A172 (cell line): ENCODE data around the gene ADNP. TPM values are rescaled to one million over a fixed set of nuclear protein-coding genes. Genes with fewer than 3 reads are reported as not detected.
A peak's percentile ranks its signal among the peaks of the same experiment; 100 is the strongest.
"Not testable (repeated sequence)": the region's sequence is repeated elsewhere in the genome, so short reads cannot be mapped to it uniquely, and the experiment has no call there.

Source experiments
- DNase-seq: peaks from one replicate; pipeline ENCODE4 v3.0.0-alpha.2; 2015; ENCODE audit warnings: low spot score
- total RNA-seq: library from RNA; depleted of rRNA; stranded (reverse); fragments of >200 nt; shearing (Covaris generic); gene quantifications from 2 replicates; pipeline ENCODE4 v1.2.3, GENCODE V29; 2014; rRNA removed

Gene ADNP
- total RNA-seq, result 23.2 and 28.1 TPM in 2 replicates

DNA sequence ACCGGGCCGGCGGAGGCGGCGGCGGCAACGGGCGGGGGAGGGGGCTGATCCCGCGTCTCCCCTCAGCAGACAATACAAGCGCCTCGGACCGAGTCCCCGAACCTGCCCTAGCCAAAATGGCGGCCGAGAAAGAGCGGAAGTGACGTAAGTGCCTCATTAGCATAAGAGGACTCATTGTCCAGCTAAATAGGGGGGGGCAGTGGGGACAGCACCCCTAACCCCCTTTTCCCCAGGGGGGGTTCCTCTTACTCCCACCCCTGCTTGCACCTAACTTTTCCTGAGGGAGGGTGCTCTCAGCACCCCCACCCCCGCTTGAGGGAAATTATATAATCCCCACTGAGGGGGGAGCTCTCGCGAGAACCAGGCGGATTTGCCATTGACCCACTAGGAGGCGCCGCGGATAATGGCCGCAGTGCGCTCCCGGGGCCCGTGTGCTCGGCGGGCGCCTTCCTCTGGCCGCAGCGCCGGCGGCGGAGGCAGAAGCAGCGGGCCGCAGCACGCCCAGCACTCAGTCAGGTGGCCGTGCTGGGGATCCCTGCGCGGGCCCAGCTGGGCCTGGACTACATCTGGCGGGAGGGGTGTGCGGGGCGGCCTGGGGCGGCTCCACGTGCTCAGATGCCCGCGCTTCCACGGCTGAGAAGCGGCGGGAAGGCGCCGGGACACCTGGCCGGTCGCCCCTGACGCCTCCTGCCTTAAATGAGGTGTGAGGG is at the start of gene ADNP:
Gene ADNP, minus strand, starts transcription at position 132 of the 710 bp plus-strand sequence. CDS start 27,441 bp downstream, outside the sequence.
- DNase-seq, result peak; percentile 92

DNA sequence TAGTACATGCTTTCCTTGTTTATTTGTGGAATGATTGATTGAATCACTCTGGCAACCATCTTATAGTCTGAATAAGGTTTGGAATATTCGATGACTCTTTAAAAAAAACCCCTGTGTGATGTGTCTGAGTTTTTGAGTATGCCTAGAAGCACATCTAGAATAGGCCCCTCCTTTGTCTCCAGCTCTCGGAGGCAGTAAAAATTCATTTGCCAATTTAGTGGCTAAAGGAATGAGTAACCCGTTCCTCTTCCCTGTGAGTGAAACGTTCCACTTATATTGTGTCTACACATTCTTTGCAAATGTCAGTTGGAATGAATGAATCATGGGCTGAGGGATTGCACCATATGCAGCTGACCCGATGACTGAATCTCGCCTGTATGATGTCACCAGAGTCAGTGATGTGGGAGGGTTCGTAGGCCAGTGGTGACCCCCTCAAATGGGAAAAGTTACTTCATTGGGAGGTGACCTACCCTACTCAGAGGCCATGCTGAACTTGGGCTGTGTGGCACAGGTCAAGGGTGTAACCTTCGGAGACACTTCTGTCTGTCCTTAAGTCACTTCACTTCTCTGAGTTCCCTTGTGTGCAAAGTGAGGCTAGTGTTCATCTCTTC is 48.9 kb upstream of the ADNP start:
- DNase-seq, result peak; percentile 98

DNA sequence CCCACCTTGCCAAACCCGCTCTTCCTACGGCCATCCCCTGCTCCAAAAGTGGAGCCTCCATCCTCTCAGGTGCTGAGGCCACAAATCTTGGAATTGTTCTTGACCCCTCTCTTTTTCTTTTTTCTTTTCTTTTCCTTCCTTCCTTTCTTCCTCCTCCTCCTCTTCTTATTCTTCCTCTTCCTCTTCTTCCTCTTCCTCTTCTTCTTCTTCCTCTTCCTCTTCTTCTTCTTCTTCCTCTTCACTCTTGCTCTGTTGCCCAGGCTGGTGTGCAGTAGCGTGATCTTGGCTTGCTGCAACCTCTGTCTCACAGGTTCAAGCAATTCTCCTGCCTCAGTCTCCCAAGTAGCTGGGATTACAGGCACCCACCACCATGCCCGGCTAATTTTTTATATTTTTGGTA is 47.3 kb upstream of the ADNP start:
- not testable (repeated sequence) for DNase-seq

DNA sequence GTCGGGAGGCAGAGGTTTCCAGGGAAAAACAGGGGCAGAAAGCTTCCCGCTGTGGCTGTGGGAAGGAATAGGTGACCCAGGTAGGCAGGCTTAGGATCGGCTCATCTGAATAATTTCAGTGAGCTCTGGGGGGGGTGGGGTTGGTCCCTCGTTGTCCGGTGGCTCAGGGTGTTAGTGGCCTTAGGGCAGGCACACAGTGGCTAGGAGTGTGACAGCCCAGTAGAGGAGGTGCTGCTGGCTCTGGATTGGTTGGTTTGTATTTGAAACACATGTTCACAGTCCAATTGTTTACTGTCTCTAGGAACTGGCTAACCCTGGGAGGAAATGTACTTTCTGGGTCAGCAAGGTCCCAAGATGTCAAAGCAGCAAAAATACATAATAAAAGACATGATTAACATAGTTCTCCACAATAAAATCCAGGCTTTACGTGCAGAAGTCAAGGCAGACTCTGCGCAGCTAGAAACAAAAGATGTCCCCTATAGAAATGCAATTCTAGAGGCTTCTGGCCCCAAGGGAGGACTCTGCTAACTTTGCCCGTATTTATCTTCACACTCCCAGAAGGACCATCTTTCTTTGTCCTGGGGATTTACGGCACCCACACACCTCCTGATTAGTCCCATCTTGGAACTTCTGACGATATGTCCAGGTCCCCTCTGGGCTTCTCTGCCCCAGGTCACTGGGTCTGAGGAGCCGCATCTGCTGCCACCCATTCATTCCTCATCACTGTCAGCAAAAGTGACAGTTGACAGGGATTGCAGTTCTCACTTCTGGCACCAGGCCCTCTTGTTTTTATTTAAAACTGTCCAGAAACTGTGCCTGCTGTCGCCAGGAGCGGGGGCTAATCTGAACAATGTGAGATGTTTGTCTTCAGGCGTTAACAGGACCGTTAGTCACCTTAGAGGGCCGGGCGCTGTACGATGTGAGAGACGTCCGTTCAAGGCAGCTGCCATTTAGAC is 46.1 kb upstream of the ADNP start:
- DNase-seq, result no peak

DNA sequence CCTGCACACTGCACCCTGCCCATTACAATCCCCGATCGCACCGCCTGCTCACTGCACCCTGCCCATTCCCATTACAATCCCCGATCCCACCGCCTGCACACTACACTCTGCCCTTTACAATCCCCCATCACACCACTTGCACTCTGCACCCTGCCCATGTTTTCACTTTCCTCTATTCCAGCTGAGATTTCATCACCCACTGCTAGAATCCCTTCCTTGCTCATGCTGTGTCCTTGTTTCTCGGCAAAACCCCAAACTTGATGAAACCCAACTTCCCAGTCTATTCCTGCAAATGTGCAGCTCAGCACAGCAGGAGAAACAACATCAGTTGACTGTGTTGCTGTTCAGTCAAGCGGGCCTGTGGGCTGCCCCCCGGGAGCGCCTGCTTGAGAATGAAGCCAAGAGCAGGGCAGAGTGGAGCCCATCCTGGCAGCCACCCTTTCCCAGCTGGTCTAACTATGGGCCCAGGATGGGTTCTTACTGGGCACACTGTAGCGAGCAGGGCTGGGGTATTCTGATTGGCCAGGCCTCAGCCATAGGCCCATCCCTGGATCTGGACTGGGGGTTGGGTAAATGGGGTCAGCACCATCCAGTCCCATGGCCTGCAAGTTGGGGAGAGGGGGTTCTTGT is 44.6 kb upstream of the ADNP start:
- DNase-seq, result no peak

DNA sequence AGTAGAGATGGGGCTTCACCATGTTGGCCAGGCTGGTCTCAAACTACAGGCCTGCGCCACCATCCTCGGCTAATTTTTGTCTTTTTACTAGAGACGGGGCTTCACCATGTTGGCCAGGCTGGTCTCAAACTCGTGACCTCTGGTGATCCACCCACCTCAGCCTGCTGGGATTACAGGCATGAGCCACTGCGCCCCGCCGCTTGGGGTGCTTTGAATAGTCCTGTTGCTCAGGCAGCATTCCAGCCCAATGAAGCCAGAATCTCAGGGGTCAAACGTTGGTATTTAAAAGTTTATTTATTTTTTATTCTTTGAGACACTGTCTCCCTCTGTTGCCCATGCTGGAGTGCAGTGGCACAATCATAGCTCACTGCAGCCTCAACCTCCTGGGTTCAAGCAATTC is 38.7 kb upstream of the ADNP start:
- no peak for DNase-seq

DNA sequence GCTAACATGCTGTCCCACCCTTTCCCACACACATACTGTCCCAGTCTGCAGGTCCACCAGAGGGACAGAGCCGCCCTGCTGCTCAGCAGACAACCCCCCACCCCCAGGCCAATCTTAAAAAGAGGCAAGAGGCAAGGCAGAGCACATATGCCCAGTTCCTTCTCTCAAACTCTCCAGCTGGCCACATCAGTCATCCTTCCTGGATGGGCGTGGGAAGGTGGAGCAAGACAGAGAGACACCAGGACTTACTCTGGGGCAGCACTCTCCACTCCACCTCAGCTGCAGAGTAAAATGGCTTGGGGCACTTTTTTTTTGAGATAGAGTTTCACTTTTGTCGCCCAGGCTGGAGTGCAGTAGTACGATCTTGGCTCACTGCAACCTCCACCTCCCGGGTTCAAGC is 38.2 kb upstream of the ADNP start:
- no peak for DNase-seq

DNA sequence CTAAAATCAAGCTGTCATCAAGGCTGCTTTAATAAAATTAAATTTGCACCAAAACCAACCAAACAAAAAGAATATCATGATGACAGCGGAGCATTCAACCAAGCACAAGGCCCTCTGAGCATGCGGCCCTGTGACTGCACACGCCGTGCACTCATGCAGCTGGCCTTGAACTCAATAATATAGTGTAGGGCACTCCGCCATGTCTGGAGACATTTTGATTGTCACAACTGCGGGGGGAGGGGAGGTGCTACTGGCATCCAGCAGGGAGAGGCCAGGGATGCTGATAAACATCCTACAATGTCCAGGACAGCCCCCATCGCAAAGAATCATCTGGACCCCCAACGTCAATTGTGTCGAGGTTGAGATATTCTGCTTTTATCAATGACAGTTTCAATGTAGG is 37.1 kb upstream of the ADNP start:
- DNase-seq, result no peak

DNA sequence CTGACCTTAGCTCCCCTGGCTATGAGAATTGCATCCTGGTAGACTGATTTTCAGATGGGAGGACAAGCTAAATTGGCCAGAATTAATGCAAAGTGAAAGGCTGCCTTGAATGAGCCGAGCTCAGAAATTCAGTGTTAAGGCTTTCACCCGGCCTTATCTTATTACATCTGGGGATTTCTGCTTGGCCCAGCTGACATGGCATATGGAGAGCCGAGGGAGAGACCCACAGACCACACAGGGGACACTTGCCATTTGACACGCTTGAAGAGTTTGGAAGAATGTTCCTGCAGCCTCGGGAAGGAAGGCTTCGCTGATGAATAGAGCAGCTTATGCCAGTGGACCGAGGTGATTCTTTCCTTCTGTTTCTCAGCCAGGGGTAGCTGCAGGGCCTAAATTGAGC is 36.3 kb upstream of the ADNP start:
- no peak for DNase-seq

DNA sequence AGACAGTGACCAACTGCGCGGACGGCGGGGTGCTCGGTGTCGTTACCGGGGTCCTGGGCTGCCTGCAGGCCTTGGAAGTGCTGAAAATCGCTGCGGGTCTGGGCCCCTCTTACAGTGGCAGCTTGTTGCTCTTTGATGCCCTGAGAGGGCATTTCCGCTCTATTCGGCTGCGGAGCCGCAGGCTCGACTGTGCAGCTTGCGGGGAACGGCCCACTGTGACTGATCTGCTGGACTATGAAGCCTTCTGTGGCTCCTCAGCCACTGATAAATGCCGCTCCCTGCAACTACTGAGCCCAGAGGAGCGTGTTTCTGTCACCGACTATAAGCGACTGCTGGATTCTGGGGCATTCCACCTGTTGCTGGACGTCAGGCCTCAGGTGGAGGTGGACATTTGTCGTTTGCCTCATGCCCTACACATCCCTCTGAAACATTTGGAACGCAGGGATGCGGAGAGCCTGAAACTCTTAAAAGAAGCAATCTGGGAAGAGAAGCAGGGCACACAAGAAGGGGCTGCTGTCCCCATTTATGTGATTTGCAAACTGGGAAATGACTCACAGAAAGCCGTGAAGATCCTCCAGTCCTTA is 28.4 kb upstream of the ADNP start:
- no peak for DNase-seq

DNA sequence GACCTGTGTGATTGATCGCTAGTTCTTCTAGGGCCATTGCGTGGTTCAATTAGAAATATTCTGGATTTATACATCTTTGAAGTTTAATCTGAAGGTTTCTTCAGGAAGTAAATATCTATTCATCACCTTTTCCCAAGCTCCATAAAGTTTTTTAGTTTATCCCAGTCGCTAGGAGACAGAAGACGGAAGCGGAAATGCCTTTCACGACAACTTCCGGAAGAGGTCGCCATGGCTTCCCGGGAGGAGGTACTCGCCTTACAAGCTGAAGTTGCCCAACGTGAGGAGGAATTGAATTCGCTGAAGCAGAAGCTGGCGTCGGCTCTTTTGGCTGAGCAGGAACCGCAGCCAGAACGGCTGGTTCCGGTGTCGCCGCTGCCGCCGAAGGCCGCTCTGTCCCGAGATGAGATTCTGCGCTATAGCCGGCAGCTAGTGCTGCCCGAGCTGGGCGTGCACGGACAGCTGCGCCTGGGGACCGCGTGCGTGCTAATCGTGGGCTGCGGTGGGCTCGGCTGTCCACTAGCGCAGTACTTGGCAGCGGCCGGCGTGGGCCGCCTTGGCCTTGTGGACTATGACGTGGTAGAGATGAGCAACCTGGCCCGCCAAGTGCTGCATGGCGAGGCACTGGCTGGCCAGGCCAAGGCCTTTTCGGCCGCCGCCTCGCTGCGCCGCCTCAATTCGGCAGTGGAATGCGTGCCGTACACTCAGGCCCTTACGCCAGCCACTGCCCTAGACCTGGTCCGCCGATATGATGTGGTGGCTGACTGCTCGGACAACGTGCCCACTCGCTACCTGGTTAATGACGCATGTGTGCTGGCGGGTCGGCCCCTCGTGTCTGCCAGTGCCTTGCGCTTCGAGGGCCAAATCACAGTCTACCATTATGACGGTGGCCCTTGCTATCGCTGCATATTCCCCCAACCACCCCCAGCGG is 27.6 kb upstream of the ADNP start, which contains the start of gene MOCS3:
Gene MOCS3, plus strand, starts transcription at position 204 of the 928 bp plus-strand sequence. Its CDS starts 25 bp downstream, at position 229.
- DNase-seq, result peak; percentile 89

DNA sequence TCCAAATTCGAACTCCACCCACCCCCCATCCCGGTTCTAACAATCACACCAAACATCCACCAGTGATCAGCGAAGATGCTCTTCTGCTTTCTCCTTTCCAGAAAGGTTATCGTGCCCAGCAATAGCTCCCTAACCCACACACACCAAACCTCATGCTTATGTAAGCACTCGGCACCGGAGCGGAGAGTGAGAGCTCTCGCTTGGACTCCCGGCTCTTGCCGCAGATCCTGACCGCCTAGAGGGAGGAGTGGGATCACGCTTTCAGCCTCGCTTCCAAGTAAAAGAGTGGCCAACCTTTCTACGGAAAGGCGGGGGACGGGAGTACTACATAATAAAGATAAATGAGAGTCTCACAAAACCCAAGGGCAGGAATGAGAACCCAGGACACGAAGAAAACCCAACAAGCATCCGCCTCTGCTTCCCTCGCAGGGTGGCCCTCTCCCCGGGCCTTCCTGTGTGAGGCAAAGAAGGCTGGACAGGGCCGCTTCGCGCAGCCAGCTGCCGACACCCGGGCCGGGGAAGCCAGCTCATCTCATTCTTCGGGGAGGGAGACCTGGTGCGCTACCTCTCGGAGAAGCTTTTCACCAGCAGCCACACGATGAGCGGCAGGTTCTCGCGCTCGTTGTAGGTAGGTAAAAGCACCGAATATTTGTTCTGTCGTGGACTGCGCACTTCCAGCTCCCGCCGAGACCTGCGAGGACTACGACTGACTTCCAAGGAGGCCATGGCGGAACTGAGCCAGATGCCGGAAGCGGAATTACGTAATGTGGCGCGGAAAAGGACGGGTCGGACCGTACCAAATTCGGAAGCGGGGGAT is 26.8 kb upstream of the ADNP start, which contains the start of gene DPM1:
Gene DPM1, minus strand, starts transcription at position 735 of the 817 bp plus-strand sequence. Its CDS starts 9 bp downstream, at position 726.
- peak; percentile 16 for DNase-seq

DNA sequence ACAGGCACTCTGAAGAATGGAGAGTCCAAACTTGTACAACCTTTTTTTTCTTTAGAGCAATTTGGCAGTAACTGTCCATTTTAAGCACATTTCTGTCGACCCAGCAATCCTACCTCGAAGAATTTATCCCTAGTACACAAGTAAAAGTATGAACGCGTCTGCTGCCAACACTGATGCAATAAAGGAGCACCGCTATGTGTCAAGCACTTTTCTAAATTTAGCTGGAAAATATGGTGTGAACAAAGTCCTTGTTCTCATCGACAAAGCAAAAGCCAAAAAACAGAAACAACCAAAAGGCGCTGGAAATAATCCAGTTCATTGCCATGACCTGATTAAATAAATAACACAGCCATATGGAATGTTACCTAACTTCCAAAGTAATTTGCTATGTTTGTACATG is 26.0 kb upstream of the ADNP start:
- DNase-seq, result no peak

DNA sequence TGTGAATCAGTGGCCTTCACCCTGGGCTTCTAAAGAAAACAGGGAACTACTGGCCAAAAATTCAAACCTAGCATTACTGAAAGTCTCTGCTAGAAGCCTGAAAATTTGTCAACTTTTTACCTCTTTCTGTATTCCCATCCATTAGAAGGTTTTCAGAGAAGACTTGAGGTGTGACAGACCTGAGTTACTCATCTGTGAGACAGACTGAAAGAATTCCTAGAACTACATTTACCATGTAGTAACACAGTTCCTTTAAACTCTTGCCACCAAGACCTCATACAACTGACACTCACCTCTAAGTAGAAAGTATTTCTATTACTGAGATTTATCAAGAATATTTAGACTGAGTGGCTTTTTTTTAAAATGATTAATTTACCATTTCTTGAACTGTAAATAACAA is 22.6 kb upstream of the ADNP start:
- DNase-seq, result no peak

DNA sequence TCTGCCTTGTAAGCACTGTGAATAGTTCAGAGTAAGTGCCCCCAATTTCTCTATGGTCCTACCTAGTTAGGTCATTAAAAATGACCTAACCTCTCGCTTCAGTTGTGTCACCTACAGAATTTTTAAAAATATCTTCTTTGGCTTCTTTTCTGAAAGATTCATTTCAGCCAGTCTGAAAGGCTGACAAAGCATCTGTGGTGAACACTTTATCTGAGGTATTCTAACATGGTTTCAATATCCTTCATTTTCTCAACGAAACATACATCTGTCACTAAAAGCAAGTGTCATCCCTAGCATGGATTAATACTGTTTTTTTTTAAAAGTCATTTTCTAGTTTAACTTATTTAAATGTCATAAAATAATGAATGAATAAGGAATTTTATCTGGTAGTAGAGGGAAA is 22.0 kb upstream of the ADNP start:
- DNase-seq, result no peak

DNA sequence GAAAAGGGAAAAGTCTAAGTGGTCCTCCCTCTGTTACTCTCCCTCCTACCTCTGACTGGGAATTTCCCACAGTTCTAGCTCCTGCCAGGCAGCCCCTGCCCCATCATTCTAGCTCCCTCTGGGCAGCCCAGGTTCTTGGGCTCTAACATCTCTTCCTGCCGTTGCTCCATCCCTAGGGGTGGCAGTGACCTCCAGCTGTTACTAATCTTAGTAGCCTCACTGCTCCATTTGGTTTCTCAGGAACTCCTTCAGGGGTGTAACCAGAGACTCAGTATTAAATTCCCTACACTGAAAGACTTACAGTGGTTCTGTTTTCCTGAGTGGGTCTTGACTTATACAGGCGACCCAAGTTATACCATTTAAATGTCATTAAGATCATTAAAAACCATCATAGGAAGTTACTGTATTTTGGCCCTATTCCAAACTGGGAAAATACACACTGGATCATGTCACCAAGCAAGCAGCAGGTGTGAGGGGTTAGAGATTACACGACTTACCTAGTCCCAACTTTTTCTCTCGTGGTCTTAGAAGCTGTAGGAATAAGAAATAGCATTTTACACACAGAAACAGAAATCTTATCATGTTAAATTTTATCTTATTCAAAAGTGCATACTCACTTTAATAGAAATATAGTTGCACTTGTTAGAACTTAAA is 17.0 kb upstream of the ADNP start:
- no peak for DNase-seq

DNA sequence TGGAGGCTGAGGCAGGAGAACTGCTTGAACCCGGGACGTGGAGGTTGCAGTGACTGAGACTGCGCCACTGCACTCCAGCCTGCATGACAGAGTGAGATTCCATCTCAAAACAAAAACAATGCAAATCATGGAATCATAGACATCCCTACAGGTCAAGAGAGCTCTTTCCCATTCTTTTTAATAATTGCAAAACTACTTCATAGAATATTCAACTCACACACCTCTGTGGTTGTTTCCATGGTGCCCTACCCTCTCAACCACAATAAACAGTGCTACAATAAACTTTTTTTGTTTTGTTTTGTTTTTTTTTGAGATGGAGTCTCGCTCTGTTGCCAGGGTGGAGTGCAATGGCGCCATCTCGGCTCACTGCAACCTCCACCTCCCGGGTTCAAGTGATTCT is 11.8 kb upstream of the ADNP start:
- no peak for DNase-seq

DNA sequence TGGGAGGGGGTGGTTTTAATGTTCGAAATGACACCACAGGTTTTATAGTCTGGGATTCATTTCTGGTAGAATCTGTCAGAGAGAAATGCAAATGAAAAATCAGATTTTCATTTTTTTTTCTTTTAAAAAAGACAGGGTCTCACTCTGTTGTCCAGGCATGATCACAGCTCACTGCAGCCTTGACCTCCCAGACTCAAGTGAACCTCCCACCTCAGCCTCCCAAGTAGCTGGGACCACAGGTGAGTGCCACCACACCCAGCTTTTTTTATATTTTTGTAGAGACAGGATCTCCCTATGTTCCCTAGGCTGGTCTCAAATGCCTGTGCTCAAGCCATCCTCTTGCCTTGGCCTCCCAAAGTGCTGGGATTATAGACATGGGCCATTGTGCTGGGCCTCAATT is 2.4 kb upstream of the ADNP start:
- no peak for DNase-seq
